Tracheal epithelial cell (primary cell): ENCODE data around the gene EFTUD2. TPM values are rescaled to one million over a fixed set of nuclear protein-coding genes. Genes with fewer than 3 reads are reported as not detected.

Source experiments
- total RNA-seq: library from RNA; depleted of rRNA; stranded (reverse); fragments of >200 nt; gene quantifications from 2 replicates; pipeline ENCODE4 v1.2.1, GENCODE V29; 2014

EFTUD2 gene
- 58.0 and 87.7 TPM in 2 replicates for total RNA-seq

GRCh38 chr17:44899074-44899782 lies at the start of gene EFTUD2:
EFTUD2 (minus strand) TSS chr17:44899445; CDS start chr17:44894521, 4,924 bp downstream.

GRCh38 chr17:44947461-44948314 lies 48.4 kb upstream of the EFTUD2 start, which contains the start of gene KIF18B:
KIF18B (minus strand) TSS chr17:44947773; CDS start chr17:44936344, 11,429 bp downstream.

GRCh38 chr17:44915321-44915726 lies 16.1 kb upstream of the EFTUD2 start, which contains the start of gene GFAP:
GFAP (minus strand) TSS chr17:44915500; CDS start chr17:44915486, 14 bp downstream.

GRCh38 chr17:44847586-44847985 lies 51.7 kb downstream of the EFTUD2 start, which contains the start of gene HIGD1B:
HIGD1B (plus strand) TSS chr17:44847883; CDS start chr17:44848153, 270 bp downstream.

GRCh38 chr17:44829523-44830358 lies 69.5 kb downstream of the EFTUD2 start, which contains the start of gene GJC1:
GJC1 (minus strand) TSS chr17:44830287; CDS start chr17:44805817, 24,470 bp downstream.

Other genes starting within 250 kb of the EFTUD2 start
- 0.48 TPM in 1 of 2 replicates, not detected in the other for gene MEIOC, start 243.0 kb downstream of the EFTUD2 start, total RNA-seq
- gene CCDC43, start 209.7 kb downstream of the EFTUD2 start, total RNA-seq, result 31.1 and 38.8 TPM in 2 replicates
- gene DBF4B, start 190.8 kb downstream of the EFTUD2 start, total RNA-seq, result 0.64 and 0.72 TPM in 2 replicates
- gene ADAM11, start 140.5 kb downstream of the EFTUD2 start, total RNA-seq, result 0.21 TPM in 1 of 2 replicates, not detected in the other
- under 0.01 and 12.3 TPM in 2 replicates for gene GJC1, start 69.2 kb downstream of the EFTUD2 start, total RNA-seq
- gene HIGD1B, start 51.6 kb downstream of the EFTUD2 start, total RNA-seq, result not detected in 2 replicates
- gene GFAP, start 16.1 kb upstream of the EFTUD2 start, total RNA-seq, result not detected in 2 replicates
- 0.24 TPM in 1 of 2 replicates, not detected in the other for gene KIF18B, start 48.3 kb upstream of the EFTUD2 start, total RNA-seq
- gene C1QL1, start 68.9 kb upstream of the EFTUD2 start, total RNA-seq, result not detected in 2 replicates
- gene DCAKD, start 152.2 kb upstream of the EFTUD2 start, total RNA-seq, result 37.8 and 43.9 TPM in 2 replicates
- gene NMT1, start 161.9 kb upstream of the EFTUD2 start, total RNA-seq, result 56.7 and 65.1 TPM in 2 replicates
- gene PLCD3, start 233.1 kb upstream of the EFTUD2 start, total RNA-seq, result 68.0 and 144 TPM in 2 replicates
- 4.1 and 5.3 TPM in 2 replicates for gene ACBD4, start 236.2 kb upstream of the EFTUD2 start, total RNA-seq
- 6.6 and 6.7 TPM in 2 replicates for gene HEXIM1, start 249.0 kb upstream of the EFTUD2 start, total RNA-seq